GM18868 (cell line): Measurements from ENCODE around the gene DNER.
"Not testable (repeated sequence)": the region's sequence is repeated elsewhere in the genome, so short reads cannot be mapped to it uniquely, and the experiment has no call there.

Experiments used
- ATAC-seq: cut with Tn5 transposase; IDR thresholded peaks from one replicate; pipeline ENCODE4 v1.9.1; 2021; ENCODE audit warnings: mild to moderate bottlenecking, moderate library complexity; ENCODE audit not compliant: unreplicated experiment

The DNER gene

DNA sequence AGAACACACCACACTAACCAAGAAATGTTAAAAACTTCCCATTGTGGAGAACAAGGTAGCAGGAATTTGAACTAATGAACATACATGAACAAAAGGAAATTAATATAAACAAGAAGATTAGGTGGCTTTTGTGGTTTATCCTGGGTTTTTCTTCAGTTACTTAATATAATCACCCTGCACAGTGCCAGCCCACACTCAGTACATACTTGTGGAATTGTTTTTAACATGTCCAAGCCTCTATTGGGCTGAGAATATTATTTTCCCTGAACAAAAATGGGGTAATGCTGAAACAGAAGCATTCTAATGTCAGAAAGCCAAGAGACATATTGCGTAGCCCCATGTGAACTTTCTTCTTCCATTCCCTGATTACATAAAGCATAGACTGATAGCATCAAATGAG is 202.8 kb downstream of the DNER start:
- ATAC-seq, result no peak

GRCh38 chr2:229506699-229507098 is 207.7 kb downstream of the DNER start:
- not testable (repeated sequence) for ATAC-seq

- ATAC-seq, result no peak
Measured at GRCh38 chr2:229501051-229501794, 213.1 kb downstream of the DNER start.

- no peak for ATAC-seq
Measured at GRCh38 chr2:229492034-229492433, 222.3 kb downstream of the DNER start.

DNA sequence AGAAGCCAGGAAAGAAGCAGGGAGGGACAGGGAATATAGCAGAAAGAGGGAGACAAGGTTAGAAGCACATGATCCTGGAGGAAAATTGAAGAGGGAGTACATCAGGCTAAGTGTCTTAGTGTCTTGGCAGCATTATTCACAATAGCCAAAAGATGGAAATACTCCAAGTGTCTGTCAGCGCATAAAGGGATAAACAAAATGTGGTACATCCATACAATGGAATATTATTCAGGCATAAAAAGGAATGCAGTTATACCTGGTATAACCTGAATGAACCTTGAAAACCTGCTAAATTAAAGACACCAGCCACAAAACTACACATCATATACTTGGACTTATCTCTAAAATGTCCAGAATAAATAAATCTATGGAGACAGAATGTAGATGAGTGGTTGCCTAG is 224.2 kb downstream of the DNER start:
- ATAC-seq, result no peak

DNA sequence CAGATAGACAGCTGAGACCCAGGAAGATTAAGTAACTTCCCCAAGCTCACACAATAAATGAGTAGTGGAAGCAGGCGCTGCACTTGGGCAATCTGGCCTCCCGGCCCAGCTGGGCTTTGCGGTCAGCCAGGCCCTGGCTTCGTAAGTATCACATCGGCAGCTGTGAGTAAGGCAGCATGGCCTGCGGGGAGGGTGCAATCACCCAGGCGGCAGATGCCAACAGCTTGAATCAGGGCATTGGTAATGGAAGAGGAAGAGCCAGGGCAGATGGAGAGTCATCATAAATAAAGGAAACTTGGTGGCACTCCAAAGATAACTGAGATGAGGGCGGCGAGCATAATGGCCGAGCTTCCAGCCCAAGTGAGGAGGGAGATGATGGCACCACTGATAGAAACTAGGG is 225.3 kb downstream of the DNER start:
- no peak for ATAC-seq

DNA sequence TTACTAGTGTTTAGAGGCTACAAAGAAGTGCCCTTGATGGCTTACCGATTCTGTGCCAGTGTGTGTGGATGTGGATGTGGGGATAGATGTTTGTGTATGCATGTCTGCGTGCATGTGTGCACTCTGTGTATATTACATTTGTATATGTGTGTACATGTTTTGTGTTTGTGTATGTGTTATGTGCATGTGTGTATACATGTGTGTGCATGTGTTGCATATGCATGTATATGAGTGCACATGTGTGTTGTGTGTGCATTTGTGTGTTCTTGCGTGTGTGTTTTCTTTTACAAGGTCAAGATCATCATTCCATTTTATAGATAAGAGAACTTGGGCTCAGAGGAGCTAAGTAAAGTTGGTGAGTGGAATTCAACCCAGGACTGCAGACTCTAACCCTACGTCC is 226.1 kb downstream of the DNER start:
- ATAC-seq, result no peak

DNA sequence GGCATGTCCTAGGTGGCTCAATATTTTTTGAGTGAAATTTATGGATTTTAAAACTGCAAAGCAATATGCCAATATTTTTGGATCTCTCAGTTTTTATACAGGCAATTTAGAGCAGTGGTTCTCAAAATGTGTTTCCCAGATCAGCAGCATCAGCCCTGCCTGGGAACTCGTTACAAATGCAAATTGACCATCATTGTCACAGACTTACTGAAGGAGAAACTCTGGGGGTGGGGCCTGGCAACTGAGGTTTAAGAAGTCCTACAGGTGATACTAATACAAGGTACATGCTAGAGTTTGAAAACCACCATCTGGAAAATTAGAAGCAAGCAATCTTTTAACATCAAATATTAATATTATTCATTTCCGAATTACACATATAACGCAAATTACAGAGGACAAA is 227.7 kb downstream of the DNER start:
- no peak for ATAC-seq

DNA sequence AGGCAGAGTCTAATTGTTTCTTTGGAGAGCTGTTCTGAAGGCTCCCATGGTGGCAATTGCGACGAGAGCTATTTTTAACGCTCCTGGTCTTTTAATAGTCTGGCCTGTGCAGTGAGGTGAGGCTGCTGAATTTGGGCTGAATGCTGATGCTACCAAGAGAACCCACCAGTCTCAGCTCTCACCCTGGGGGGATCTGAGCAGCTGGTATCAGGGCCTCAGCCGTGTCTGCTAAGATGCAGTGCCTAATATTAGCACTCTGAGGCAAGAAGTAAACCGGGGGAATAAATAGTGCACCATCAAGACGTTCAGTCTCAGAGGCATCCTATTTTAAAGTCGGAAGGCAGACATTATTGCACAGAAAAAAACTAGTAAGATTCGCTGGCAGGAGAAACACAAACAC is 228.5 kb downstream of the DNER start:
- no peak for ATAC-seq

- no peak for ATAC-seq
Measured at GRCh38 chr2:229477269-229477755, 237.0 kb downstream of the DNER start.

- ATAC-seq, result no peak
Measured at GRCh38 chr2:229475778-229476177, 238.6 kb downstream of the DNER start.

DNA sequence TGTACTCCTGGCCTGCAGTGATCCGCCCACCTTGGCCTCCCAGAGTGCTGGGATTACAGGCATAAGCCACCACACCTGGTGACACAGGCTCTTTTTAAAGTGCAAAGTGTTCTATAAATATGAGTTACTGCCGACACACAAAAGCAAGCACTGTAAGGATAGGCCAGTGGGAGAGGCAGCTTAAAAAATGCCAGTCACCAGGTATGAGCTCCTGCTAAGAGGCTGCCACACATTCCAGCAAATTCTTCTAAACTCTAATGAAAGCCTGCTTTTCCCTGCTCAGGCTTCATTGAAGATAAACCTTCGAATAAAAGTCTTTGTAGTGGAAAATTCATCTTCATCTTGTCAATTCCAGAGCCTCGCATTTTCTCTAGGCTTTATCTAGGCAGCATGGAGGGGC is 240.2 kb downstream of the DNER start:
- ATAC-seq, result no peak

GRCh38 chr2:229470781-229471180 is 243.6 kb downstream of the DNER start:
- ATAC-seq, result no peak

GRCh38 chr2:229467783-229468182 is 246.6 kb downstream of the DNER start:
- no peak for ATAC-seq

GRCh38 chr2:229463841-229464346 is 250.5 kb downstream of the DNER start:
- ATAC-seq, result no peak

- ATAC-seq, result no peak
Measured at GRCh38 chr2:229462112-229462511, 252.2 kb downstream of the DNER start.

- no peak for ATAC-seq
Measured at GRCh38 chr2:229456091-229456490, 258.3 kb downstream of the DNER start.

DNA sequence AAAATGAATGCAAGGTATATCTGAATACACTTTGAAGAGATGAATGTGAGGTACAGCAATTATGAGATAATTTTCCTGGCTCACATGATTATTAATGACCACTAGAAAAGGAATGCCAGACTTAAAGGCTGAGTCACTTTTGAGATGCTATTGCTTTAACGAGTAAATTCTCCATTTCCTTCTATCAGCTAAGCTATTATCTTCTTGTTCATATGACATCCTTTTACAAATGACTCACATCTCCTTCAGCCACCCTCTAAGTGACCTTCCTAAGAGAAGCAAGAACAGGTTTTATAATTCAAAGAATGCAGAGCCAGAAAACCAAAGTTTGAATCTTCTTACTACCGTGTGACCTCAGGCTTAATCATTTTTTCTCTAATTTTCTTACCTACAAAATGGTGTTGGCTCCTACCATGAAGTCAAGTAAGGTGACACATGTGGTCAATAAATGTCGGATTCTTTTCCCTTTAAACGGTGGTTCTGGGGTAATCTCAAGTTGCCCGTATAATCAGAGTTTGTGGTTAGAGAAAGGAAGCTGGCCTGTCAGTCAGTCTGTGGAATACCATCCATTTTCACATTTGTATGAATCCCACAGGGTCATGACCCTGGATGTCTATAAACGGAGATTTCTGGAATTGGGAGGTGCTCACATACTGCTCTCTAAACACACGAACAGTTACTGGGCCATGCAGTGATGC is 259.3 kb downstream of the DNER start:
- no peak for ATAC-seq

DNA sequence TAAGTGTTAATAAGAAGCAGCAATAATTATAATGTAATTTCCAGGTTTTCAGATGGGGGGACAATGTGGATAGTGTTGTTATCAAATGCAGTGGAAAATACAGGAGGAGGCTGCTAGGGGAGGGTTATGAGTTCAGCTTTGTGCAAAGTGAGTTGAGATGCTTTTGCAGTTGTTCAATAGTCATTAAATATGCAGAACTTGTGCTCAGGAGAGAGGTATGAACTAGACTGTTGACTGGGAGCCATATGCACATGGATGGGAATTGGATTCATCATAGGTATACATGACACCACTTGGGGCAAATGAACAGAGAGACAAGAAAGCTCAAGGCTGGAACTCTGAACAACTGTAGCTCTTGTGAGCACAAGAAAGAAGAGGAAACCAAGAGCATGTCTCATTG is 261.1 kb downstream of the DNER start:
- no peak for ATAC-seq

DNA sequence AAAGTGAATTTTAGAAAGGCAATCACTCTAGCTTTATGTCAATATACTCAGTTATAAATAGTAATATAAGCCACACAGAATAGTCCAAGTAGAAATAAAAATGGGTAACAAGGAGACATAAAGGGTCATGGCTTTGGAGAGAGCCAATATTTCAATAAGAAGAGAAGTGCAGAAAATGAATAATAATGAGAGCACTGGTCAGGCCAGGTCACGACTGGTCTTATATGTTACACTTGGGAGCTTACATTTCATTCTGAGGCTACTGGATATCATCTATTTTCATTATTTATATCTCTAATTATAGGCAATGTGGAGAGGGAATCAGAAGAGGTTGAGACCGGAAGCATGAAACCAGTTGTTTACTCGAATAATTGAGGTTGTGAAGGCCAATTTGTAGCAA is 262.5 kb downstream of the DNER start:
- no peak for ATAC-seq

GRCh38 chr2:229447227-229447626 is 267.1 kb downstream of the DNER start:
- no peak for ATAC-seq

- no peak for ATAC-seq
Measured at GRCh38 chr2:229446350-229446749, 268.0 kb downstream of the DNER start.
